ENCODE data around the gene SPDEF.

GRCh38 chr6:34572021-34572420, 15.9 kb upstream of the SPDEF start:
- TF ChIP-seq, protein P1, sequence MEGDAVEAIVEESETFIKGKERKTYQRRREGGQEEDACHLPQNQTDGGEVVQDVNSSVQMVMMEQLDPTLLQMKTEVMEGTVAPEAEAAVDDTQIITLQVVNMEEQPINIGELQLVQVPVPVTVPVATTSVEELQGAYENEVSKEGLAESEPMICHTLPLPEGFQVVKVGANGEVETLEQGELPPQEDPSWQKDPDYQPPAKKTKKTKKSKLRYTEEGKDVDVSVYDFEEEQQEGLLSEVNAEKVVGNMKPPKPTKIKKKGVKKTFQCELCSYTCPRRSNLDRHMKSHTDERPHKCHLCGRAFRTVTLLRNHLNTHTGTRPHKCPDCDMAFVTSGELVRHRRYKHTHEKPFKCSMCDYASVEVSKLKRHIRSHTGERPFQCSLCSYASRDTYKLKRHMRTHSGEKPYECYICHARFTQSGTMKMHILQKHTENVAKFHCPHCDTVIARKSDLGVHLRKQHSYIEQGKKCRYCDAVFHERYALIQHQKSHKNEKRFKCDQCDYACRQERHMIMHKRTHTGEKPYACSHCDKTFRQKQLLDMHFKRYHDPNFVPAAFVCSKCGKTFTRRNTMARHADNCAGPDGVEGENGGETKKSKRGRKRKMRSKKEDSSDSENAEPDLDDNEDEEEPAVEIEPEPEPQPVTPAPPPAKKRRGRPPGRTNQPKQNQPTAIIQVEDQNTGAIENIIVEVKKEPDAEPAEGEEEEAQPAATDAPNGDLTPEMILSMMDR (optimal IDR thresholded peaks at IDR 0.05 in 1 of 3, IDR thresholded peaks at IDR 0.05 in 1 of 3, conservative IDR thresholded peaks at IDR 0.05 in 1 of 3; ENCODE audit: extremely low read depth in 1 of 3, insufficient read depth in 2 of 3, low read length in 3 of 3), result no peak
- no peak for TF ChIP-seq EZH2 (IDR thresholded peaks at IDR 0.05; ENCODE audit: low read length)
